Measurements from ENCODE around the gene NPIPB8. TPM values are rescaled to one million over a fixed set of nuclear protein-coding genes. Genes with fewer than 3 reads are reported as not detected.

The NPIPB8 gene
- total and polyA plus RNA-seq, 2 of the 13 experiments (the other 11 are each of a cell fraction or from before 2014, with no cell fraction given): 0.49 to 2.3 TPM

Other genes starting within 250 kb of the NPIPB8 start
- 113 and 170 TPM in 2 replicates for gene EIF3CL, start 234.2 kb upstream of the NPIPB8 start, total RNA-seq (2016; rRNA removed; fragmentation: Illumina TruSeq; extraction: Trizol)
- gene EIF3CL, start 234.2 kb upstream of the NPIPB8 start, polyA plus RNA-seq (2011; rRNA removed): 229 and 263 TPM in 2 replicates
- gene NPIPB7, start 165.7 kb upstream of the NPIPB8 start, total RNA-seq (2016; rRNA removed; fragmentation: Illumina TruSeq; extraction: Trizol): not detected in 2 replicates
- gene NPIPB7, start 165.7 kb upstream of the NPIPB8 start, polyA plus RNA-seq (2011; rRNA removed): 0.05 and 0.08 TPM in 2 replicates
- gene CLN3, start 146.0 kb upstream of the NPIPB8 start, total RNA-seq (2016; rRNA removed; fragmentation: Illumina TruSeq; extraction: Trizol): 19.9 and 23.4 TPM in 2 replicates
- 46.8 and 50.0 TPM in 2 replicates for gene CLN3, start 146.0 kb upstream of the NPIPB8 start, polyA plus RNA-seq (2011; rRNA removed)
- gene APOBR, start 143.4 kb upstream of the NPIPB8 start, total RNA-seq (2016; rRNA removed; fragmentation: Illumina TruSeq; extraction: Trizol): 0.11 TPM in 1 of 2 replicates, not detected in the other
- 0.03 TPM in 2 replicates for gene APOBR, start 143.4 kb upstream of the NPIPB8 start, polyA plus RNA-seq (2011; rRNA removed)
- 0.13 TPM in 1 of 2 replicates, not detected in the other for gene IL27, start 131.2 kb upstream of the NPIPB8 start, total RNA-seq (2016; rRNA removed; fragmentation: Illumina TruSeq; extraction: Trizol)
- 0.29 and 0.54 TPM in 2 replicates for gene IL27, start 131.2 kb upstream of the NPIPB8 start, polyA plus RNA-seq (2011; rRNA removed)
- gene NUPR1, start 99.1 kb upstream of the NPIPB8 start, total RNA-seq (2016; rRNA removed; fragmentation: Illumina TruSeq; extraction: Trizol): 18.0 and 23.9 TPM in 2 replicates
- gene NUPR1, start 99.1 kb upstream of the NPIPB8 start, polyA plus RNA-seq (2011; rRNA removed): 20.7 and 25.6 TPM in 2 replicates
- 21.2 and 29.4 TPM in 2 replicates for gene SGF29, start 84.1 kb upstream of the NPIPB8 start, total RNA-seq (2016; rRNA removed; fragmentation: Illumina TruSeq; extraction: Trizol)
- gene SGF29, start 84.1 kb upstream of the NPIPB8 start, polyA plus RNA-seq (2011; rRNA removed): 5.0 and 5.4 TPM in 2 replicates
- 34.2 and 35.2 TPM in 2 replicates for gene SULT1A2, start 41.0 kb upstream of the NPIPB8 start, total RNA-seq (2016; rRNA removed; fragmentation: Illumina TruSeq; extraction: Trizol)
- gene SULT1A2, start 41.0 kb upstream of the NPIPB8 start, polyA plus RNA-seq (2011; rRNA removed): 32.9 and 33.0 TPM in 2 replicates
- gene SULT1A1, start 28.0 kb upstream of the NPIPB8 start, total RNA-seq (2016; rRNA removed; fragmentation: Illumina TruSeq; extraction: Trizol): 147 and 174 TPM in 2 replicates
- gene SULT1A1, start 28.0 kb upstream of the NPIPB8 start, polyA plus RNA-seq (2011; rRNA removed): 114 and 117 TPM in 2 replicates
- gene EIF3C, start 73.4 kb downstream of the NPIPB8 start, total RNA-seq (2016; rRNA removed; fragmentation: Illumina TruSeq; extraction: Trizol): 415 and 760 TPM in 2 replicates
- gene EIF3C, start 73.4 kb downstream of the NPIPB8 start, polyA plus RNA-seq (2011; rRNA removed): 360 and 380 TPM in 2 replicates
- gene NPIPB9, start 113.7 kb downstream of the NPIPB8 start, total RNA-seq (2016; rRNA removed; fragmentation: Illumina TruSeq; extraction: Trizol): 0.29 and 1.0 TPM in 2 replicates
- gene NPIPB9, start 113.7 kb downstream of the NPIPB8 start, polyA plus RNA-seq (2011; rRNA removed): 0.52 and 0.77 TPM in 2 replicates
- gene ATXN2L, start 184.9 kb downstream of the NPIPB8 start, total RNA-seq (2016; rRNA removed; fragmentation: Illumina TruSeq; extraction: Trizol): 40.8 and 48.4 TPM in 2 replicates
- 55.1 and 63.9 TPM in 2 replicates for gene ATXN2L, start 184.9 kb downstream of the NPIPB8 start, polyA plus RNA-seq (2011; rRNA removed)
- gene TUFM, start 208.3 kb downstream of the NPIPB8 start, total RNA-seq (2016; rRNA removed; fragmentation: Illumina TruSeq; extraction: Trizol): 138 and 298 TPM in 2 replicates
- gene TUFM, start 208.3 kb downstream of the NPIPB8 start, polyA plus RNA-seq (2011; rRNA removed): 189 and 206 TPM in 2 replicates
- 15.6 and 23.3 TPM in 2 replicates for gene SH2B1, start 225.8 kb downstream of the NPIPB8 start, total RNA-seq (2016; rRNA removed; fragmentation: Illumina TruSeq; extraction: Trizol)
- 30.8 and 40.2 TPM in 2 replicates for gene SH2B1, start 225.8 kb downstream of the NPIPB8 start, polyA plus RNA-seq (2011; rRNA removed)
- gene ATP2A1, start 240.4 kb downstream of the NPIPB8 start, total RNA-seq (2016; rRNA removed; fragmentation: Illumina TruSeq; extraction: Trizol): 0.70 and 3.2 TPM in 2 replicates
- gene ATP2A1, start 240.4 kb downstream of the NPIPB8 start, polyA plus RNA-seq (2011; rRNA removed): 12.5 and 16.4 TPM in 2 replicates

Measured in HepG2 (cell line).